Sigmoid colon (tissue), 7 donors: ENCODE data around the gene SMYD3. TPM values are rescaled to one million over a fixed set of nuclear protein-coding genes. Genes with fewer than 3 reads are reported as not detected.

Source experiments
- DNase-seq: peaks from one replicate; pipeline ENCODE4 v3.0.0-alpha.2; 2019
- H3K27ac ChIP-seq, 4 donors: fragments of 200-600 bp; sonication (generic); one replicate each; pipeline ENCODE4 v1.5.1; 2016 to 2019; ENCODE audit warnings: mild to moderate bottlenecking in 1 of 4
- H3K27me3 ChIP-seq, 3 donors: fragments of 200-600 bp; sonication (generic); one replicate each; pipeline ENCODE4 v1.5.1; 2019; ENCODE audit warnings: mild to moderate bottlenecking in 1 of 3
- H3K36me3 ChIP-seq, 4 donors: fragments of 200-600 bp; sonication (generic); one replicate each; pipeline ENCODE4 v1.5.1; 2016 to 2019
- H3K4me1 ChIP-seq, 4 donors: fragments of 200-600 bp; sonication (generic); one replicate each; pipeline ENCODE4 v1.5.1; 2017 to 2019
- H3K4me3 ChIP-seq, 4 donors: fragments of 200-600 bp; sonication (generic); one replicate each; pipeline ENCODE4 v1.5.1; 2017 to 2019; ENCODE audit warnings: mild to moderate bottlenecking in 2 of 4, moderate library complexity in 1 of 4
- H3K9me3 ChIP-seq, 4 donors: fragments of 200-600 bp in 3 of 4; sonication (generic) in 3 of 4; one replicate each; pipeline versions ENCODE4 v1.5.1 to v1.6.1; 2013 to 2019
- EP300 ChIP-seq, 4 donors: sonication (generic); formaldehyde crosslinking; IDR thresholded peaks; one replicate each; pipeline ENCODE4 v1.6.1; 2017; ENCODE audit warnings: antibody characterized with exemption in 4 of 4
- POLR2A ChIP-seq, 2 donors: fragments of 450-650 bp; IDR thresholded peaks; one replicate each; pipeline ENCODE4 v1.6.1; 2016; ENCODE audit warnings: antibody characterized with exemption in 2 of 2, mild to moderate bottlenecking in 2 of 2, moderate library complexity in 2 of 2
- POLR2AphosphoS5 ChIP-seq, 4 donors: sonication (generic); formaldehyde crosslinking; IDR thresholded peaks; one replicate each; pipeline ENCODE4 v1.6.1; 2017; ENCODE audit warnings: antibody characterized with exemption in 4 of 4
- WGBS, 2 donors: extraction: QIAGEN DNeasy Blood & Tissue Kit; methylation state at CpG; one replicate each; pipeline ENCODE4 v1.1.7; 2013; 5-methylcytosine and 5-hydroxymethylcytosine counted together
- intact Hi-C: fragments of 100-400 bp; cut with DNase I; formaldehyde crosslinking; loops from one replicate; pipeline ENCODE4 v1.15.1; 2023
- polyA plus RNA-seq, 3 donors: library from polyadenylated mRNA; stranded (reverse); fragments of 200-250 nt; gene quantifications; one replicate each; pipeline ENCODE4 v1.2.3, GENCODE V29; 2013
- total RNA-seq, 4 donors: library from RNA; depleted of rRNA; stranded (reverse); fragments of >200 nt; gene quantifications; one replicate each; pipeline ENCODE4 v1.1.0, GENCODE V29; 2016
- TF ChIP-seq, protein P1 (sequence below), 4 experiments: fragments of 450-650 bp in 3 of 4; fragments of 200-600 bp in 1 of 4; IDR thresholded peaks; one replicate each; pipeline ENCODE4 v1.5.1; 2016 to 2019; ENCODE audit warnings: antibody characterized with exemption in 4 of 4, mild to moderate bottlenecking in 3 of 4, moderate library complexity in 2 of 4
- donor health status: healthy with polysubstance abuse.
- donor health status: Bipolar disorder and iron deficiency.
- donor health status: healthy.

Gene SMYD3
- total and polyA plus RNA-seq, 7 donors: 8.7 to 23.8 (median 17.1) TPM

DNA sequence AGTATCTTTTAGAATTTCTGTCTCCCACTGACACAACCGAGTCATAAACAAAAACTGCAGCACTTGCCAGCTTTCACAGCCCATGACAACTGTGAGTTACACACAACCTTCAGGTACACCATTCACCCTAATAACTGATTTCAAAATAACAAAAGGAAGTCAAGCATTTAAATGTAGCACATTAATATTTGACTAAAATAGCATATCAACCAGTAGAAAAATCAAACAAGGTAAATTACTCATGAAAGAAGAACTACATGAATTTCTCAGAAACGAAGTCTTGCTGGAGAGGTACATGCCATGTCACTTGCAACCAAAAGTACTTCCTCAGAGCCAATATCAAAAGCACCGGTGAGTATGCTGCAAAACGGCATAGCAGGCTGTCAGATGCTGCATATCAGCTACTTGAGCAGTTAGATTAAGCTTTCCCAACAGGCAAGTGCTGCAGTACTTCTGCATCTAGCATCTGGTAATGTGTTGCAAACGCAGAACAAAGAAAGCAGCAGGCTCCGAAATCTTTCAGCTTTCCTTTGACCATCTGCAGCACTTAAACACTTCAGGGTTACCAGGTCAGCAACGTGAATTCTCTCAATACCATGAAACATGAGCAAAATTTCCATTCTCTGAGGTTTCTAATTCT lies 223.2 kb downstream of the SMYD3 start:
- WGBS, 2 donors: 72 to 83% methylated on average over 7 of the region's 7 CpGs
- no peaks in the 10 kb centered on the region for H3K36me3 ChIP-seq
- intact Hi-C loops: loop anchor here (5.0 kb wide), 1 partner anchor 1132 kb away; the partner anchor contains the start of gene KIF26B
- no peak overlapping the region for H3K27ac ChIP-seq
- no peaks in the 10 kb centered on the region for H3K9me3 ChIP-seq
- no peak for DNase-seq
- H3K27me3 ChIP-seq: no peaks in the 10 kb centered on the region
- H3K4me1 ChIP-seq: no peaks in the 10 kb centered on the region
- TF ChIP-seq POLR2AphosphoS5 (IDR thresholded peaks at IDR 0.05) (no peak), POLR2A (IDR thresholded peaks at IDR 0.05) (no peak), EP300 (IDR thresholded peaks at IDR 0.05) (no peak)
- TF ChIP-seq, protein P1, sequence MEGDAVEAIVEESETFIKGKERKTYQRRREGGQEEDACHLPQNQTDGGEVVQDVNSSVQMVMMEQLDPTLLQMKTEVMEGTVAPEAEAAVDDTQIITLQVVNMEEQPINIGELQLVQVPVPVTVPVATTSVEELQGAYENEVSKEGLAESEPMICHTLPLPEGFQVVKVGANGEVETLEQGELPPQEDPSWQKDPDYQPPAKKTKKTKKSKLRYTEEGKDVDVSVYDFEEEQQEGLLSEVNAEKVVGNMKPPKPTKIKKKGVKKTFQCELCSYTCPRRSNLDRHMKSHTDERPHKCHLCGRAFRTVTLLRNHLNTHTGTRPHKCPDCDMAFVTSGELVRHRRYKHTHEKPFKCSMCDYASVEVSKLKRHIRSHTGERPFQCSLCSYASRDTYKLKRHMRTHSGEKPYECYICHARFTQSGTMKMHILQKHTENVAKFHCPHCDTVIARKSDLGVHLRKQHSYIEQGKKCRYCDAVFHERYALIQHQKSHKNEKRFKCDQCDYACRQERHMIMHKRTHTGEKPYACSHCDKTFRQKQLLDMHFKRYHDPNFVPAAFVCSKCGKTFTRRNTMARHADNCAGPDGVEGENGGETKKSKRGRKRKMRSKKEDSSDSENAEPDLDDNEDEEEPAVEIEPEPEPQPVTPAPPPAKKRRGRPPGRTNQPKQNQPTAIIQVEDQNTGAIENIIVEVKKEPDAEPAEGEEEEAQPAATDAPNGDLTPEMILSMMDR (IDR thresholded peaks at IDR 0.05): no peak
- H3K4me3 ChIP-seq: no peak overlapping the region

DNA sequence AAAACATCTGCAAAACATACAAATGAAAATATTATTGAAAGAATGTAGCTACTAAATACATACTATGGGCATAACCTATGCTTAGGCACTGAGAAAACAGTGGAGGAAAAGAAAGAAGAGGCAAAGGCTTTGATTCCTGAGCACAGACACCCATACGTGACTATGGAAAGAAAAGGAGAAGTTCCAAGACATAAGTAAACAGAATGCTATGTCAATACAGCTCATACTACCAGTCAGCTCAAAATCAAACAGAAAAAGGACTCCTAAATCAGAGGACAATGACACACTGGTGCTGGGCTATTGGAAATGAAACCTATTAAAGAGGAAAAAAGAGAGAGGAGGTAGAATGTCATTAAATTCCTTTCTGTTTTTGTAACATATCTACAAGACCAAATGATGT lies 225.4 kb downstream of the SMYD3 start:
- Histone ChIP-seq H3K4me1 (no peaks in the 10 kb centered on the region), H3K27ac (no peak overlapping the region), H3K27me3 (no peaks in the 10 kb centered on the region), H3K9me3 (no peaks in the 10 kb centered on the region), H3K36me3 (no peaks in the 10 kb centered on the region), H3K4me3 (no peak overlapping the region)
- DNase-seq: no peak
- 23 to 51% methylated on average over 1 of the region's 1 CpG for WGBS, 2 donors
- TF ChIP-seq POLR2A (IDR thresholded peaks at IDR 0.05) (no peak), POLR2AphosphoS5 (IDR thresholded peaks at IDR 0.05) (no peak), EP300 (IDR thresholded peaks at IDR 0.05) (no peak)
- TF ChIP-seq, protein P1 (IDR thresholded peaks at IDR 0.05): no peak
- intact Hi-C loops: loop anchor here (5.0 kb wide), 1 partner anchor 1129 kb away; the partner anchor contains the start of gene KIF26B

DNA sequence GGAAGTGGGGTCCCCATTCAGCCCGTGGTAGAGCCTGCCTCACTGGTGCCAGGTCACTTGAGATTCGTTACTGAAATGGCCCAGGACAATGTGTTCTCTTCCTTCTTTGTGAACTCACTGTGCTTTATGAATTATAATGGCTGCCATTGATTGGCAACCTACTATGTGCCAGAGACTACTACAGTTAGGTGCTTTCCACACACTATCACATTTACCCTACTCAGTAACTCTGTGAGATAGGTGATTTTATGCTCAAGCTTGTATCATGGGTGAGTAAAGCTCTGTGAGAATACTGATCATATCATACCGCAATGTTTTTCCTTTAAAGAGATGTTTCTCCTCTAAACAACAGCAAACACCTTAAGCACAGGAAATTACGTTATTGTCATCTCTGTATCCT lies 225.9 kb downstream of the SMYD3 start:
- Histone ChIP-seq H3K36me3 (no peaks in the 10 kb centered on the region), H3K27ac (no peak overlapping the region), H3K4me1 (no peaks in the 10 kb centered on the region), H3K9me3 (no peaks in the 10 kb centered on the region), H3K4me3 (no peak overlapping the region), H3K27me3 (no peaks in the 10 kb centered on the region)
- no peak for DNase-seq
- 90 to 94% methylated on average over 4 of the region's 4 CpGs for whole genome bisulfite sequencing, 2 donors
- intact Hi-C loops: loop anchor here (5.0 kb wide), 1 partner anchor 1129 kb away; the partner anchor contains the start of gene KIF26B
- no peak for TF ChIP-seq POLR2A (IDR thresholded peaks at IDR 0.05)
- TF ChIP-seq EP300 (IDR thresholded peaks at IDR 0.05): no peak
- no peak for TF ChIP-seq POLR2AphosphoS5 (IDR thresholded peaks at IDR 0.05)
- TF ChIP-seq, protein P1 (IDR thresholded peaks at IDR 0.05): no peak

DNA sequence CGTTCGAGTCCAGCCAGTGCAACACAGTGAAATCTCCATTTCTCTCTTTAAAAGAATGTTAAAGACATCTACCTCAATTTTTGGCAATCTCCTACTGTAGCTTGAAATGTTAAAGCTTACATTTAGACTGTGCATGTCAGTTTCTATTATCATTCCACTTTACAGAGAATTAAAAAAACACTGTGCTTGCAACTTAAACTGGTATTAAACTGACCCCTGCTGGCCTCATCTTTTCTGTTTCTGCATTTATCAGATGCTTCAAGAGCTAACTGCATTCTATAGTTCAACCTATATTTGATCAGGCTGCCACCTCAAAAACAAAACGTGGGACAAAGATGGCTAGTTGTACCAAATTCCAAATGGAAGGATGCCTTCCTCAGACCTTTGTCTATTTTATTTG lies 226.5 kb downstream of the SMYD3 start:
- no peaks in the 10 kb centered on the region for H3K9me3 ChIP-seq
- intact Hi-C loops: loop anchor here (5.0 kb wide), 1 partner anchor 1128 kb away; the partner anchor contains the start of gene KIF26B
- no peaks in the 10 kb centered on the region for H3K27me3 ChIP-seq
- TF ChIP-seq, protein P1 (IDR thresholded peaks at IDR 0.05): no peak
- TF ChIP-seq POLR2A (IDR thresholded peaks at IDR 0.05): no peak
- no peak for TF ChIP-seq EP300 (IDR thresholded peaks at IDR 0.05)
- no peak for TF ChIP-seq POLR2AphosphoS5 (IDR thresholded peaks at IDR 0.05)
- 92 to 96% methylated on average over 3 of the region's 3 CpGs for WGBS, 2 donors
- H3K36me3 ChIP-seq: no peaks in the 10 kb centered on the region
- H3K27ac ChIP-seq: no peak overlapping the region
- H3K4me1 ChIP-seq: no peaks in the 10 kb centered on the region
- no peak overlapping the region for H3K4me3 ChIP-seq
- DNase-seq: no peak
